GM23338 (cell line): ENCODE results near the gene CUX1. TPM values are rescaled to one million over a fixed set of nuclear protein-coding genes. Genes with fewer than 3 reads are reported as not detected.
A peak's percentile ranks its signal among the peaks of the same experiment; 100 is the strongest.

Source experiments
- ATAC-seq: fragments of 200-7000 bp; cut with Tn5 transposase; 3 replicates; pipeline ENCODE4 v1.9.1; 2020
- DNase-seq: peaks from one replicate; pipeline ENCODE4 v3.0.0-alpha.2; 2015; ENCODE audit warnings: low spot score
- H2AFZ ChIP-seq: fragments of 200-600 bp; sonication (generic); 2 replicates; pipeline ENCODE4 v1.8.0; 2016; ENCODE audit warnings: antibody characterized with exemption, mild to moderate bottlenecking, moderate library complexity
- H3F3A ChIP-seq: fragments of 200-600 bp; sonication (generic); replicated peaks from 2 replicates; pipeline ENCODE4 v1.8.0; 2017; ENCODE audit warnings: antibody characterized with exemption, mixed run types, low read depth
- H3K27ac ChIP-seq: fragments of 200-600 bp; sonication (generic); 2 replicates; pipeline ENCODE4 v1.6.1; 2016; ENCODE audit warnings: low read depth
- H3K27me3 ChIP-seq: fragments of 200-600 bp; sonication (generic); 2 replicates; pipeline ENCODE4 v1.8.0; 2016; ENCODE audit warnings: mild to moderate bottlenecking, mixed run types, moderate library complexity; ENCODE audit not compliant: insufficient read depth
- H3K36me3 ChIP-seq: fragments of 200-600 bp; sonication (generic); 2 replicates; pipeline ENCODE4 v1.8.0; 2016; ENCODE audit warnings: mild to moderate bottlenecking; ENCODE audit not compliant: insufficient read depth
- H3K4me1 ChIP-seq: fragments of 200-600 bp; sonication (generic); 2 replicates; pipeline ENCODE4 v1.8.0; 2016; ENCODE audit warnings: mild to moderate bottlenecking, moderate library complexity; ENCODE audit not compliant: insufficient read depth
- H3K4me2 ChIP-seq: fragments of 200-600 bp; sonication (generic); 2 replicates; pipeline ENCODE4 v1.7.1; 2017; ENCODE audit warnings: mixed run types
- H3K4me3 ChIP-seq: fragments of 200-600 bp; sonication (generic); 2 replicates; pipeline ENCODE4 v1.6.1; 2016; ENCODE audit warnings: mixed run types
- H3K79me2 ChIP-seq: fragments of 200-600 bp; sonication (generic); replicated peaks from 2 replicates; pipeline ENCODE4 v1.8.0; 2017; ENCODE audit warnings: mild to moderate bottlenecking; ENCODE audit not compliant: insufficient read depth
- H3K9me2 ChIP-seq: fragments of 200-600 bp; sonication (generic); 2 replicates; pipeline ENCODE4 v1.8.0; 2017; ENCODE audit not compliant: insufficient read depth
- H4K20me1 ChIP-seq: fragments of 200-600 bp; sonication (generic); replicated peaks from 2 replicates; pipeline ENCODE4 v1.8.0; 2017; ENCODE audit warnings: mild to moderate bottlenecking; ENCODE audit not compliant: insufficient read depth
- H3K27ac Mint-ChIP-seq: 2 replicates; pipeline ENCODE4 v1.8.0; 2020; ENCODE audit warnings: inconsistent platforms, mild to moderate bottlenecking, moderate library complexity, mixed read lengths
- H3K27me3 Mint-ChIP-seq: 3 replicates; pipeline ENCODE4 v1.8.0; 2022; ENCODE audit warnings: low read depth, mild to moderate bottlenecking, moderate library complexity, mixed read lengths, inconsistent platforms; ENCODE audit not compliant: insufficient read depth, poor library complexity
- H3K36me3 Mint-ChIP-seq: 3 replicates; pipeline ENCODE4 v1.8.0; 2021; ENCODE audit warnings: low read depth, mild to moderate bottlenecking, inconsistent platforms, moderate library complexity, mixed read lengths
- H3K4me1 Mint-ChIP-seq: 3 replicates; pipeline ENCODE4 v1.8.0; 2020; ENCODE audit warnings: mild to moderate bottlenecking, inconsistent platforms, mixed read lengths
- H3K4me3 Mint-ChIP-seq: 3 replicates; pipeline ENCODE4 v1.8.0; 2021; ENCODE audit warnings: moderate library complexity, mild to moderate bottlenecking, inconsistent platforms, mixed read lengths
- H3K9me3 Mint-ChIP-seq: 3 replicates; pipeline ENCODE4 v1.8.0; 2020; ENCODE audit warnings: moderate library complexity, mild to moderate bottlenecking, inconsistent platforms, mixed read lengths
- CREB1 ChIP-seq: fragments of 250-450 bp; sonication (Bioruptor Pico); IDR thresholded peaks from 2 replicates; pipeline ENCODE4 v1.5.0; 2020; ENCODE audit warnings: low read depth, mild to moderate bottlenecking, moderate library complexity
- ETS1 ChIP-seq: IDR thresholded peaks from 2 replicates; pipeline ENCODE4 v1.6.1; 2016; ENCODE audit warnings: antibody characterized with exemption
- EZH2 ChIP-seq: fragments of 200-600 bp; sonication (generic); IDR thresholded peaks from one replicate; pipeline ENCODE4 v1.8.0; 2017; ENCODE audit warnings: antibody characterized with exemption, mild to moderate bottlenecking, low read depth; ENCODE audit not compliant: unreplicated experiment
- EZH2phosphoT487 ChIP-seq: fragments of 200-600 bp; sonication (generic); IDR thresholded peaks from one replicate; pipeline ENCODE4 v1.8.1; 2018; ENCODE audit warnings: antibody characterized with exemption; ENCODE audit not compliant: unreplicated experiment
- JUNB ChIP-seq: IDR thresholded peaks from one replicate; pipeline ENCODE4 v1.6.1; 2016; ENCODE audit warnings: antibody characterized with exemption; ENCODE audit not compliant: unreplicated experiment
- NANOG ChIP-seq: IDR thresholded peaks from 2 replicates; pipeline ENCODE4 v1.6.1; 2016; ENCODE audit warnings: antibody characterized with exemption, borderline replicate concordance
- POLR2AphosphoS5 ChIP-seq: IDR thresholded peaks from 2 replicates; pipeline ENCODE4 v1.6.1; 2016; ENCODE audit warnings: antibody characterized with exemption, low read depth
- STAT1 ChIP-seq: IDR thresholded peaks from one replicate; pipeline ENCODE4 v1.6.1; 2016; ENCODE audit warnings: antibody characterized with exemption; ENCODE audit not compliant: unreplicated experiment
- ZNF114 ChIP-seq: fragments of 250-450 bp; sonication (Bioruptor Pico); IDR thresholded peaks from 2 replicates; pipeline ENCODE4 v1.5.0; 2020; ENCODE audit warnings: mild to moderate bottlenecking, moderate library complexity
- ZNF331 ChIP-seq: fragments of 250-450 bp; sonication (Bioruptor Pico); IDR thresholded peaks from 2 replicates; pipeline ENCODE4 v1.5.0; 2020; ENCODE audit warnings: low read depth, mild to moderate bottlenecking, moderate library complexity
- polyA plus RNA-seq: library from polyadenylated mRNA; unstranded; fragments of >200 nt; fragmentation: Nextera tagmentation; extraction: Ambion mirVana; gene quantifications from 2 replicates; pipeline ENCODE4 v1.2.1, GENCODE V29; 2016
- total RNA-seq: library from RNA; depleted of rRNA; stranded (reverse); fragments of >200 nt; shearing (Covaris generic); gene quantifications from 2 replicates; pipeline ENCODE4 v1.2.3, GENCODE V29; 2014
- TF ChIP-seq, protein P1 (sequence below): IDR thresholded peaks from one replicate; pipeline ENCODE4 v1.6.1; 2018; ENCODE audit warnings: antibody characterized with exemption; ENCODE audit not compliant: unreplicated experiment
- TF ChIP-seq, protein P2 (sequence below), 2 experiments: fragments of 200-600 bp in 1 of 2; sonication (generic) in 1 of 2; conservative IDR thresholded peaks; 2 replicates each; pipeline versions ENCODE4 v1.5.1 to v1.6.1; 2016 to 2017; ENCODE audit warnings: antibody characterized with exemption in 2 of 2, low read depth in 2 of 2, mild to moderate bottlenecking in 2 of 2, moderate library complexity in 1 of 2

The CUX1 gene
- total and polyA plus RNA-seq, 2 experiments from 2014 or later, result 49.9 to 64.0 TPM

GRCh38 chr7:101959342-101959741 is 141.9 kb downstream of the CUX1 start (continued):
- TF ChIP-seq NANOG (no peak), ZNF114 (no peak), POLR2AphosphoS5 (no peak), JUNB (no peak), CREB1 (CRISPR knock-in tag) (no peak), ZNF331 (no peak), EZH2 (no peak), STAT1 (no peak), EZH2phosphoT487 (no peak), ETS1 (no peak)
- TF ChIP-seq, protein P1, sequence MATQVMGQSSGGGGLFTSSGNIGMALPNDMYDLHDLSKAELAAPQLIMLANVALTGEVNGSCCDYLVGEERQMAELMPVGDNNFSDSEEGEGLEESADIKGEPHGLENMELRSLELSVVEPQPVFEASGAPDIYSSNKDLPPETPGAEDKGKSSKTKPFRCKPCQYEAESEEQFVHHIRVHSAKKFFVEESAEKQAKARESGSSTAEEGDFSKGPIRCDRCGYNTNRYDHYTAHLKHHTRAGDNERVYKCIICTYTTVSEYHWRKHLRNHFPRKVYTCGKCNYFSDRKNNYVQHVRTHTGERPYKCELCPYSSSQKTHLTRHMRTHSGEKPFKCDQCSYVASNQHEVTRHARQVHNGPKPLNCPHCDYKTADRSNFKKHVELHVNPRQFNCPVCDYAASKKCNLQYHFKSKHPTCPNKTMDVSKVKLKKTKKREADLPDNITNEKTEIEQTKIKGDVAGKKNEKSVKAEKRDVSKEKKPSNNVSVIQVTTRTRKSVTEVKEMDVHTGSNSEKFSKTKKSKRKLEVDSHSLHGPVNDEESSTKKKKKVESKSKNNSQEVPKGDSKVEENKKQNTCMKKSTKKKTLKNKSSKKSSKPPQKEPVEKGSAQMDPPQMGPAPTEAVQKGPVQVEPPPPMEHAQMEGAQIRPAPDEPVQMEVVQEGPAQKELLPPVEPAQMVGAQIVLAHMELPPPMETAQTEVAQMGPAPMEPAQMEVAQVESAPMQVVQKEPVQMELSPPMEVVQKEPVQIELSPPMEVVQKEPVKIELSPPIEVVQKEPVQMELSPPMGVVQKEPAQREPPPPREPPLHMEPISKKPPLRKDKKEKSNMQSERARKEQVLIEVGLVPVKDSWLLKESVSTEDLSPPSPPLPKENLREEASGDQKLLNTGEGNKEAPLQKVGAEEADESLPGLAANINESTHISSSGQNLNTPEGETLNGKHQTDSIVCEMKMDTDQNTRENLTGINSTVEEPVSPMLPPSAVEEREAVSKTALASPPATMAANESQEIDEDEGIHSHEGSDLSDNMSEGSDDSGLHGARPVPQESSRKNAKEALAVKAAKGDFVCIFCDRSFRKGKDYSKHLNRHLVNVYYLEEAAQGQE, result no peak

- H3K4me1 Mint-ChIP-seq, result peaks cover 44% of the 10 kb centered on the region
- Histone ChIP-seq H3K4me3 (no peak overlapping the region), H3K36me3 (no peaks in the 10 kb centered on the region), H3K4me2 (no peak overlapping the region), H4K20me1 (no peaks in the 10 kb centered on the region; the same call in 1 of the 2 replicates), H3K4me1 (peaks cover 22% of the 10 kb centered on the region), H2AFZ (no peak overlapping the region), H3K9me2 (no peaks in the 10 kb centered on the region), H3F3A (no peaks in the 10 kb centered on the region; the same call in 1 of the 2 replicates), H3K79me2 (peaks cover 98% of the 10 kb centered on the region), H3K27ac (no peak overlapping the region), H3K27me3 (no peaks in the 10 kb centered on the region)
- DNase-seq, result no peak
- ATAC-seq, result no peak
- H3K9me3 Mint-ChIP-seq, result no peaks in the 10 kb centered on the region
- H3K27ac Mint-ChIP-seq, result 0 out of 2 replicates have a peak overlapping the region, but pooled peaks have one; percentile 5
- peaks cover 10% of the 10 kb centered on the region for H3K27me3 Mint-ChIP-seq
- no peaks in the 10 kb centered on the region for H3K36me3 Mint-ChIP-seq
- no peak overlapping the region for H3K4me3 Mint-ChIP-seq
- no peak for TF ChIP-seq CREB1 (CRISPR knock-in tag)
- TF ChIP-seq, protein P1, result no peak
- no peak for TF ChIP-seq POLR2AphosphoS5
- TF ChIP-seq, protein P2, sequence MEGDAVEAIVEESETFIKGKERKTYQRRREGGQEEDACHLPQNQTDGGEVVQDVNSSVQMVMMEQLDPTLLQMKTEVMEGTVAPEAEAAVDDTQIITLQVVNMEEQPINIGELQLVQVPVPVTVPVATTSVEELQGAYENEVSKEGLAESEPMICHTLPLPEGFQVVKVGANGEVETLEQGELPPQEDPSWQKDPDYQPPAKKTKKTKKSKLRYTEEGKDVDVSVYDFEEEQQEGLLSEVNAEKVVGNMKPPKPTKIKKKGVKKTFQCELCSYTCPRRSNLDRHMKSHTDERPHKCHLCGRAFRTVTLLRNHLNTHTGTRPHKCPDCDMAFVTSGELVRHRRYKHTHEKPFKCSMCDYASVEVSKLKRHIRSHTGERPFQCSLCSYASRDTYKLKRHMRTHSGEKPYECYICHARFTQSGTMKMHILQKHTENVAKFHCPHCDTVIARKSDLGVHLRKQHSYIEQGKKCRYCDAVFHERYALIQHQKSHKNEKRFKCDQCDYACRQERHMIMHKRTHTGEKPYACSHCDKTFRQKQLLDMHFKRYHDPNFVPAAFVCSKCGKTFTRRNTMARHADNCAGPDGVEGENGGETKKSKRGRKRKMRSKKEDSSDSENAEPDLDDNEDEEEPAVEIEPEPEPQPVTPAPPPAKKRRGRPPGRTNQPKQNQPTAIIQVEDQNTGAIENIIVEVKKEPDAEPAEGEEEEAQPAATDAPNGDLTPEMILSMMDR (conservative IDR thresholded peaks at IDR 0.05; ENCODE audit: low read depth in 2 of 2), result no peak
- TF ChIP-seq NANOG, result no peak
- no peak for TF ChIP-seq JUNB
These were observed 142.4 kb downstream of the CUX1 start for GRCh38 chr7:101959829-101960228.
